GM13976 (cell line): ENCODE data around the gene URGCP.

Experiments
- DNase-seq: peaks from one replicate; pipeline ENCODE4 v3.0.0; 2012; ENCODE audit warnings: low spot score
- CTCF ChIP-seq: IDR thresholded peaks from 2 replicates; pipeline ENCODE4 v1.5.1; 2012; ENCODE audit warnings: borderline replicate concordance, mild to moderate bottlenecking; ENCODE audit not compliant: insufficient read depth; ENCODE audit errors: extremely low read depth, missing control alignments, control extremely low read depth
- in situ Hi-C: fragments of 300-500 bp; cut with MboI; formaldehyde crosslinking; loops from one replicate; pipeline ENCODE4 v1.12.0; 2022; ENCODE audit warnings: low sequenced_read_pairs, mixed read lengths, inconsistent platforms; ENCODE audit not compliant: unreplicated experiment

The URGCP gene

GRCh38 chr7:43906331-43907010 lies at the start of gene URGCP:
TSS of gene URGCP (minus strand) at chr7:43906596. CDS start at chr7:43906575, 21 bp downstream.
- DNase-seq: peak; percentile 90
- no peak for TF ChIP-seq CTCF
- in situ Hi-C loops: no loop called here

GRCh38 chr7:43956027-43956426 lies 49.6 kb upstream of the URGCP start:
- in situ Hi-C loops: no loop called here
- no peak for TF ChIP-seq CTCF
- no peak for DNase-seq

GRCh38 chr7:43954524-43955228 lies 48.3 kb upstream of the URGCP start:
- in situ Hi-C loops: no loop called here
- DNase-seq: peak; percentile 61
- TF ChIP-seq CTCF: peak; percentile 42

GRCh38 chr7:43953071-43953470 lies 46.7 kb upstream of the URGCP start:
- no peak for DNase-seq
- TF ChIP-seq CTCF: no peak
- in situ Hi-C loops: no loop called here

- DNase-seq: no peak
- in situ Hi-C loops: no loop called here
- TF ChIP-seq CTCF: no peak
Observed at GRCh38 chr7:43952028-43952427, 45.6 kb upstream of the URGCP start.

- TF ChIP-seq CTCF: no peak
- in situ Hi-C loops: no loop called here
- DNase-seq: no peak
Observed at GRCh38 chr7:43944286-43944685, 37.9 kb upstream of the URGCP start.
